KMS-11 (cell line): ENCODE results near the gene ZNF536.

Experiments
- H2AFZ ChIP-seq: fragments of 200-600 bp; sonication (generic); 2 replicates; pipeline ENCODE4 v1.6.1; 2016; ENCODE audit warnings: antibody characterized with exemption, mixed run types, low read depth
- H3K27ac ChIP-seq: fragments of 200-600 bp; sonication (generic); 2 replicates; pipeline ENCODE4 v1.6.1; 2016; ENCODE audit warnings: mild to moderate bottlenecking, mixed run types
- H3K27me3 ChIP-seq: fragments of 200-600 bp; sonication (generic); 2 replicates; pipeline ENCODE4 v1.6.1; 2017; ENCODE audit warnings: mild to moderate bottlenecking, low read depth, mixed run types, moderate library complexity; ENCODE audit not compliant: insufficient read depth
- H3K36me3 ChIP-seq: fragments of 200-600 bp; sonication (generic); 2 replicates; pipeline ENCODE4 v1.6.1; 2017; ENCODE audit warnings: mild to moderate bottlenecking, mixed run types; ENCODE audit not compliant: insufficient read depth
- H3K4me1 ChIP-seq: fragments of 200-600 bp; sonication (generic); 2 replicates; pipeline ENCODE4 v1.6.1; 2016; ENCODE audit warnings: mild to moderate bottlenecking, low read depth, mixed run types; ENCODE audit not compliant: poor library complexity, severe bottlenecking
- H3K4me2 ChIP-seq: fragments of 200-600 bp; sonication (generic); 2 replicates; pipeline ENCODE4 v1.7.0; 2016; ENCODE audit warnings: mild to moderate bottlenecking, mixed run types
- H3K4me3 ChIP-seq: fragments of 200-600 bp; sonication (generic); IDR thresholded peaks from 2 replicates; pipeline ENCODE4 v1.6.1; 2017; ENCODE audit warnings: low read depth, low read length, mixed read lengths; ENCODE audit not compliant: insufficient read depth
- H3K79me2 ChIP-seq: fragments of 200-600 bp; sonication (generic); 2 replicates; pipeline ENCODE4 v1.6.1; 2016; ENCODE audit warnings: low read depth, mixed run types; ENCODE audit not compliant: insufficient read depth
- H3K9ac ChIP-seq: fragments of 200-600 bp; sonication (generic); 2 replicates; pipeline ENCODE4 v1.6.1; 2016; ENCODE audit warnings: mild to moderate bottlenecking, mixed run types
- H4K20me1 ChIP-seq: fragments of 200-600 bp; sonication (generic); 2 replicates; pipeline ENCODE4 v1.6.1; 2016; ENCODE audit warnings: mild to moderate bottlenecking, mixed run types; ENCODE audit not compliant: insufficient read depth
- CTCF ChIP-seq: fragments of 200-600 bp; sonication (generic); conservative IDR thresholded peaks from 2 replicates; pipeline ENCODE4 v1.6.1; 2017; ENCODE audit warnings: low read depth, mild to moderate bottlenecking, antibody characterized with exemption, low read length, moderate library complexity, mixed read lengths

Gene ZNF536

GRCh38 chr19:30373593-30373992 is 1.4 kb downstream of the ZNF536 start:
- Histone ChIP-seq H3K36me3 (no peaks in the 10 kb centered on the region), H3K79me2 (no peaks in the 10 kb centered on the region), H3K4me1 (no peaks in the 10 kb centered on the region), H3K27me3 (no peaks in the 10 kb centered on the region; the same call in 1 of the 2 replicates), H3K4me3 (no peak overlapping the region), H4K20me1 (no peaks in the 10 kb centered on the region), H3K27ac (no peak overlapping the region), H3K4me2 (no peak overlapping the region), H3K9ac (no peak overlapping the region), H2AFZ (no peak overlapping the region)
- TF ChIP-seq CTCF = no peak

DNA sequence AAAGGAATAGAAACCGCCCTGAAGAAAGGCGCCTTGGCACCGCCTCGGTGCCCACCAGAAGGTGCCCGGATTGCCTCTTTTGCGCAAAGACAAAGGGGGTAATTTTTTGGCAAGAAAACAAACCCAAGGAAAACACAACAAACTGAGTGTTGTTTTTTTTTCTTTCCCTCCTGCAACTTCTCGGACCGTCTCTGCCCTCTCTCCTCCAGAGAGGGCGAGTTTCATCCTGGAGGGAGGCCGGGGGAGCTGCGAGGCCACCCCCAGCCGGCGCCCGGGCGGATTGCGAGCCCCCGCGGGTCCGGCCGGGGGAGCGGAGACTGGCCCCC is 2.3 kb downstream of the ZNF536 start:
- Histone ChIP-seq H2AFZ (no peak overlapping the region), H3K27me3 (no peaks in the 10 kb centered on the region), H3K27ac (no peak overlapping the region), H3K79me2 (no peaks in the 10 kb centered on the region), H3K4me3 (no peak overlapping the region), H3K4me1 (no peaks in the 10 kb centered on the region), H4K20me1 (no peaks in the 10 kb centered on the region), H3K36me3 (no peaks in the 10 kb centered on the region), H3K9ac (no peak overlapping the region), H3K4me2 (no peak overlapping the region)
- TF ChIP-seq CTCF = no peak

DNA sequence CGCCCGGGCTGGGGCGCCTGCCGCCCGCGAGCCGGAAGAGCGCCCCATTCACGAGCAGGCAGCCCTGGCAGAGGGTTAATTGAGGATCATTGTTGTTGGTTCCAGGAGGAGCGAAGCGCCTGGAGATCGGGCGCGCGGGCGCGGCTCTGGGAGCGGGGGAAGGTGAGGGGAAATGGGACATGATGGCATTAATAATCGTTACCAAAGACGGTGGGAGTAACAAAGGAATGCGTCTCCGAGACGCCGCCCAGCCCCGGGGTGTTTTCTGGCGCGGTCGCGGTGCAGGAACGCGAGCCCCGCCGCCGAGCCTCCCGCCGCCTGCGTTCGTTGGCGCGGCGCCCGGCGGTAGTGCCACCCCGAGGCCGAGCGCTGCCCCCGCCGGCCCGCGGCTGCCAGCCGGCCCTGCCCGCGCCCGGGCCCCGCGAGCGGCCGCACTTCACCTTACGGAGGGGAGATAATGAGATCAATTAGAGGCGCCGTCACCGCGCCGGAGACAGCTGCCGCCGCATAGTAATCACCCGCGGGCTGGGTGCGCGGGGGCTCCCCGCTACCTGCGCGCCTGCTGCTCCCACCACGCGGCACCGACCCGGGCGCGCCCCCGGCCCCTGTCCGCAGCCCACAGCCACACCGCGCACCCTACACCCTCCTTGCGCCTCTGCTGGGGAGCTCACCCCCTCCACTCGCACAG is 2.8 kb downstream of the ZNF536 start:
- Histone ChIP-seq H4K20me1 (no peaks in the 10 kb centered on the region), H3K27ac (no peak overlapping the region), H3K4me1 (no peaks in the 10 kb centered on the region), H3K27me3 (no peaks in the 10 kb centered on the region), H3K4me2 (no peak overlapping the region), H3K36me3 (no peaks in the 10 kb centered on the region), H2AFZ (no peak overlapping the region), H3K9ac (no peak overlapping the region), H3K4me3 (no peak overlapping the region), H3K79me2 (no peaks in the 10 kb centered on the region)
- TF ChIP-seq CTCF = no peak

- TF ChIP-seq CTCF = no peak
- H3K36me3 ChIP-seq = no peaks in the 10 kb centered on the region
- no peaks in the 10 kb centered on the region for H3K4me1 ChIP-seq
- H3K79me2 ChIP-seq = no peaks in the 10 kb centered on the region
- no peak overlapping the region for H3K27ac ChIP-seq
- no peak overlapping the region for H3K4me2 ChIP-seq
- H4K20me1 ChIP-seq = no peaks in the 10 kb centered on the region
- no peak overlapping the region for H3K4me3 ChIP-seq
- H3K9ac ChIP-seq = no peak overlapping the region
- no peaks in the 10 kb centered on the region for H3K27me3 ChIP-seq
- H2AFZ ChIP-seq = no peak overlapping the region
Measured at GRCh38 chr19:30375553-30376031, 3.4 kb downstream of the ZNF536 start.
